Measurements from ENCODE around the gene SMIM1. TPM values are rescaled to one million over a fixed set of nuclear protein-coding genes. Genes with fewer than 3 reads are reported as not detected.

SMIM1 gene
- total and polyA plus RNA-seq, 2 experiments from 2014 or later, result 3.2 to 7.2 TPM

GRCh38 chr1:3821908-3822307 is 49.4 kb downstream of the SMIM1 start:
- Histone ChIP-seq H3K4me3 (no peak overlapping the region), H2AFZ (no peak overlapping the region), H3K27me3 (ENCODE audit: insufficient read depth) (no peaks in the 10 kb centered on the region), H3K27ac (ENCODE audit: low read depth) (no peak overlapping the region), H3K36me3 (ENCODE audit: insufficient read depth) (no peaks in the 10 kb centered on the region), H3F3A (replicated peaks; ENCODE audit: low read depth) (no peaks in the 10 kb centered on the region), H3K79me2 (replicated peaks; ENCODE audit: insufficient read depth) (no peaks in the 10 kb centered on the region), H3K4me2 (no peak overlapping the region), H3K4me1 (ENCODE audit: insufficient read depth) (no peaks in the 10 kb centered on the region), H3K9me2 (ENCODE audit: insufficient read depth) (no peaks in the 10 kb centered on the region), H4K20me1 (replicated peaks; ENCODE audit: insufficient read depth) (no peaks in the 10 kb centered on the region)
- Mint-ChIP-seq H3K4me3 (no peak overlapping the region), H3K36me3 (ENCODE audit: low read depth) (peaks cover 18% of the 10 kb centered on the region), H3K27ac (peak overlapping the region; percentile 79), H3K27me3 (ENCODE audit: insufficient read depth, low read depth, poor library complexity) (peaks cover 6% of the 10 kb centered on the region), H3K9me3 (no peaks in the 10 kb centered on the region), H3K4me1 (no peaks in the 10 kb centered on the region; the same call in 2 of the 3 replicates)
- no peak for TF ChIP-seq JUNB (IDR thresholded peaks at IDR 0.05; ENCODE audit: unreplicated experiment)
- TF ChIP-seq ZNF114 (CRISPR knock-in tag; IDR thresholded peaks at IDR 0.05), result no peak
- TF ChIP-seq EZH2 (IDR thresholded peaks at IDR 0.05; ENCODE audit: low read depth, unreplicated experiment), result no peak
- no peak for TF ChIP-seq REST (IDR thresholded peaks at IDR 0.05; ENCODE audit: unreplicated experiment)
- no peak for TF ChIP-seq POLR2AphosphoS5 (IDR thresholded peaks at IDR 0.05; ENCODE audit: low read depth)
- no peak for TF ChIP-seq EZH2phosphoT487 (IDR thresholded peaks at IDR 0.05; ENCODE audit: unreplicated experiment)
- no peak for TF ChIP-seq NANOG (IDR thresholded peaks at IDR 0.05; ENCODE audit: borderline replicate concordance)
- no peak for TF ChIP-seq ETS1 (IDR thresholded peaks at IDR 0.05)
- TF ChIP-seq CTCF (conservative IDR thresholded peaks at IDR 0.05; ENCODE audit: low read depth in 2 of 2), result no peak
- TF ChIP-seq ZNF462 (CRISPR knock-in tag; IDR thresholded peaks at IDR 0.05), result no peak
- TF ChIP-seq STAT1 (IDR thresholded peaks at IDR 0.05; ENCODE audit: unreplicated experiment), result no peak
- TF ChIP-seq ZNF331 (CRISPR knock-in tag; IDR thresholded peaks at IDR 0.05; ENCODE audit: low read depth), result no peak
- no peak for TF ChIP-seq CREB1 (CRISPR knock-in tag; IDR thresholded peaks at IDR 0.05; ENCODE audit: low read depth)
- ATAC-seq (no peak), DNase-seq (ENCODE audit: low spot score) (no peak)

Measured in GM23338 (cell line).